OCI-LY7 (cell line): ENCODE results near the gene SLC6A7. TPM values are rescaled to one million over a fixed set of nuclear protein-coding genes. Genes with fewer than 3 reads are reported as not detected.

Source experiments
- BruUV-seq: library from RNA; stranded (reverse); fragments of 400-500 nt; replicated peaks from 2 replicates; lab custom pipeline; 2021; lab: Mats Ljungman, UMichigan
- CTCF ChIA-PET: fragments of 300-600 bp; sonication (Branson Sonifier 250); formaldehyde crosslinking; loops from one replicate; lab custom pipeline; 2022; ENCODE audit warnings: antibody characterized with exemption; ENCODE audit not compliant: unreplicated experiment; lab: Charles Lee
- POLR2A ChIA-PET: fragments of 300-600 bp; sonication (Branson Sonifier 250); formaldehyde crosslinking; loops from one replicate; lab custom pipeline; 2022; ENCODE audit warnings: antibody characterized with exemption; lab: Charles Lee
- DNase-seq: peaks from one replicate; pipeline ENCODE4 v3.0.0-alpha.2; 2015; ENCODE audit warnings: low spot score
- H2AFZ ChIP-seq: fragments of 200-600 bp; sonication (generic), shearing (Covaris generic); 2 replicates; pipeline ENCODE4 v1.6.1; 2014; ENCODE audit warnings: mild to moderate bottlenecking, antibody characterized with exemption, low read length, moderate library complexity
- H3K27ac ChIP-seq: fragments of 200-600 bp; sonication (generic); 2 replicates; pipeline ENCODE4 v1.5.1; 2014; ENCODE audit warnings: mixed run types, low read depth, mild to moderate bottlenecking, moderate library complexity, low read length, inconsistent platforms; ENCODE audit not compliant: poor library complexity, severe bottlenecking
- H3K36me3 ChIP-seq: fragments of 200-600 bp; sonication (generic); 2 replicates; pipeline ENCODE4 v1.6.1; 2014; ENCODE audit warnings: mild to moderate bottlenecking, antibody characterized with exemption, low read length, moderate library complexity, mixed read lengths; ENCODE audit not compliant: insufficient read depth
- H3K4me1 ChIP-seq: fragments of 200-600 bp; sonication (generic); 2 replicates; pipeline ENCODE4 v1.5.1; 2014; ENCODE audit warnings: mild to moderate bottlenecking, low read length; ENCODE audit not compliant: insufficient read depth, poor library complexity, severe bottlenecking
- H3K4me2 ChIP-seq: fragments of 200-600 bp; sonication (generic); 2 replicates; pipeline ENCODE4 v1.6.1; 2014; ENCODE audit warnings: mild to moderate bottlenecking, low read length
- H3K4me3 ChIP-seq: fragments of 200-600 bp; sonication (generic); 2 replicates; pipeline ENCODE4 v1.5.1; 2014; ENCODE audit warnings: mild to moderate bottlenecking, low read depth, low read length; ENCODE audit not compliant: poor library complexity, severe bottlenecking
- H3K79me2 ChIP-seq: fragments of 200-600 bp; sonication (generic); 2 replicates; pipeline ENCODE4 v1.6.1; 2016; ENCODE audit warnings: low read depth, mild to moderate bottlenecking, low read length, moderate library complexity, mixed read lengths; ENCODE audit not compliant: insufficient read depth
- H3K9me2 ChIP-seq: fragments of 200-600 bp; sonication (generic); 2 replicates; pipeline ENCODE4 v1.6.1; 2016; ENCODE audit warnings: mild to moderate bottlenecking, low read length, mixed read lengths; ENCODE audit not compliant: insufficient read depth
- H3K9me3 ChIP-seq: fragments of 200-600 bp; sonication (generic); 2 replicates; pipeline ENCODE4 v1.6.1; 2014; ENCODE audit warnings: mild to moderate bottlenecking, mixed run types, low read length, mixed read lengths
- H4K20me1 ChIP-seq: fragments of 200-600 bp; sonication (generic); 2 replicates; pipeline ENCODE4 v1.6.1; 2014; ENCODE audit warnings: mild to moderate bottlenecking, antibody characterized with exemption, low read length, moderate library complexity, mixed read lengths; ENCODE audit not compliant: insufficient read depth
- CTCF ChIP-seq: fragments of 200-600 bp; sonication (generic); conservative IDR thresholded peaks from 2 replicates; pipeline ENCODE4 v1.5.1; 2014; ENCODE audit warnings: mild to moderate bottlenecking, antibody characterized with exemption, low read length, moderate library complexity, mixed read lengths
- EZH2phosphoT487 ChIP-seq: fragments of 200-600 bp; sonication (generic); IDR thresholded peaks from 2 replicates; pipeline ENCODE4 v1.6.1; 2018; ENCODE audit warnings: low read depth, borderline replicate concordance, mild to moderate bottlenecking, mixed run types, antibody characterized with exemption, low read length, moderate library complexity, mixed read lengths
- intact Hi-C: fragments of 100-400 bp; cut with micrococcal nuclease; formaldehyde crosslinking; loops from one replicate; pipeline ENCODE4 v1.10.0; 2022; ENCODE audit not compliant: unreplicated experiment
- total RNA-seq, 2 experiments: library from RNA; depleted of rRNA in 1 of 2; stranded (reverse); fragments of >200 nt in 1 of 2; shearing (Covaris generic) in 1 of 2; gene quantifications; 2 replicates each; pipeline ENCODE4 v1.2.3, GENCODE V29; 2014 to 2022

SLC6A7 gene
- total RNA-seq, 2 experiments from 2014 or later, result not detected

- DNase-seq, result no peak
- Histone ChIP-seq H4K20me1 (no peaks in the 10 kb centered on the region), H3K4me2 (no peak overlapping the region), H3K9me2 (no peaks in the 10 kb centered on the region), H2AFZ (no peak overlapping the region), H3K4me3 (no peak overlapping the region), H3K36me3 (no peaks in the 10 kb centered on the region), H3K79me2 (no peaks in the 10 kb centered on the region), H3K4me1 (no peaks in the 10 kb centered on the region), H3K9me3 (no peaks in the 10 kb centered on the region), H3K27ac (no peak overlapping the region)
- no TSS peak for BruUV-seq
- POLR2A ChIA-PET, result no interaction called here
- TF ChIP-seq CTCF (no peak), EZH2phosphoT487 (no peak)
- intact Hi-C loops, result no loop called here
- CTCF ChIA-PET, result interaction anchor here (0.6 kb wide), 2 partner anchors 130 to 215 kb away, joined by 3 to 9 read pairs; no protein-coding TSS in a partner anchor
Observed at GRCh38 chr5:150143350-150144245, 46.3 kb upstream of the SLC6A7 start.

- no peak overlapping the region for H3K4me3 ChIP-seq
- no peak overlapping the region for H3K4me2 ChIP-seq
- intact Hi-C loops, result no loop called here
- no peaks in the 10 kb centered on the region for H3K79me2 ChIP-seq
- no peaks in the 10 kb centered on the region for H3K9me3 ChIP-seq
- H3K9me2 ChIP-seq, result no peaks in the 10 kb centered on the region
- H2AFZ ChIP-seq, result no peak overlapping the region
- H3K27ac ChIP-seq, result no peak overlapping the region
- DNase-seq, result no peak
- POLR2A ChIA-PET, result interaction anchor here (1.5 kb wide), 1 partner anchor 10 kb away, joined by 7 read pairs; no protein-coding TSS in a partner anchor
- TF ChIP-seq CTCF, result no peak
- TF ChIP-seq EZH2phosphoT487, result no peak
- CTCF ChIA-PET, result no interaction called here
- H4K20me1 ChIP-seq, result no peaks in the 10 kb centered on the region
- no peaks in the 10 kb centered on the region for H3K4me1 ChIP-seq
- BruUV-seq, result no TSS peak
- H3K36me3 ChIP-seq, result no peaks in the 10 kb centered on the region
Observed at GRCh38 chr5:150144246-150144801, 45.5 kb upstream of the SLC6A7 start.

- Histone ChIP-seq H4K20me1 (no peaks in the 10 kb centered on the region), H3K27ac (no peak overlapping the region), H3K79me2 (no peaks in the 10 kb centered on the region), H2AFZ (no peak overlapping the region), H3K4me1 (no peaks in the 10 kb centered on the region), H3K4me3 (no peak overlapping the region), H3K4me2 (no peak overlapping the region), H3K36me3 (no peaks in the 10 kb centered on the region), H3K9me3 (no peaks in the 10 kb centered on the region), H3K9me2 (no peaks in the 10 kb centered on the region)
- intact Hi-C loops, result no loop called here
- DNase-seq, result no peak
- TF ChIP-seq EZH2phosphoT487, result no peak
- TF ChIP-seq CTCF, result no peak
- ChIA-PET CTCF (no interaction called here), POLR2A (interaction anchor here (0.7 to 1.5 kb wide), 2 partner anchors 10 to 26 kb away, joined by 4 to 7 read pairs; no protein-coding TSS in a partner anchor)
- BruUV-seq, result no TSS peak
Observed at GRCh38 chr5:150144879-150145278, 45.0 kb upstream of the SLC6A7 start.
